OCI-LY7 (cell line): ENCODE data around the gene EDEM1.

Experiments used
- CTCF ChIP-seq: fragments of 200-600 bp; sonication (generic); conservative IDR thresholded peaks from 2 replicates; pipeline ENCODE4 v1.5.1; 2014; ENCODE audit warnings: mild to moderate bottlenecking, antibody characterized with exemption, low read length, moderate library complexity, mixed read lengths
- EZH2phosphoT487 ChIP-seq: fragments of 200-600 bp; sonication (generic); IDR thresholded peaks from 2 replicates; pipeline ENCODE4 v1.6.1; 2018; ENCODE audit warnings: low read depth, borderline replicate concordance, mild to moderate bottlenecking, mixed run types, antibody characterized with exemption, low read length, moderate library complexity, mixed read lengths

- no peak for TF ChIP-seq CTCF
- no peak for TF ChIP-seq EZH2phosphoT487
Measured at GRCh38 chr3:5222283-5223005, 34.9 kb downstream of the EDEM1 start.
